Duodenal mucosa (tissue), 2 donors: ENCODE data around the gene AFF3.

Source experiments
- H3K27ac ChIP-seq: one replicate; pipeline ENCODE4 v1.7.0; 2013; ENCODE audit warnings: low read depth, low read length
- H3K27me3 ChIP-seq, 2 donors: one replicate each; pipeline ENCODE4 v1.7.0; 2013; ENCODE audit warnings: low read length in 2 of 2, control low read depth in 1 of 2; ENCODE audit not compliant: insufficient read depth in 2 of 2, control insufficient read depth in 1 of 2
- H3K36me3 ChIP-seq, 2 donors: one replicate each; pipeline ENCODE4 v1.7.0; 2013; ENCODE audit warnings: low read length in 2 of 2, control low read depth in 1 of 2; ENCODE audit not compliant: insufficient read depth in 2 of 2, control insufficient read depth in 1 of 2
- H3K4me1 ChIP-seq, 2 donors: one replicate each; pipeline ENCODE4 v1.7.0; 2013; ENCODE audit warnings: low read length in 2 of 2, control low read depth in 1 of 2; ENCODE audit not compliant: insufficient read depth in 2 of 2, control insufficient read depth in 1 of 2
- H3K4me3 ChIP-seq, 2 donors: one replicate each; pipeline ENCODE4 v1.7.0; 2013; ENCODE audit warnings: low read length in 2 of 2, low read depth in 1 of 2
- H3K9ac ChIP-seq, 2 donors: one replicate each; pipeline ENCODE4 v1.7.0; 2013; ENCODE audit warnings: low read length in 2 of 2, low read depth in 1 of 2
- H3K9me3 ChIP-seq, 2 donors: one replicate each; pipeline ENCODE4 v1.7.0; 2013; ENCODE audit warnings: low read length in 2 of 2, control low read depth in 1 of 2; ENCODE audit not compliant: control insufficient read depth in 1 of 2

AFF3 gene

DNA sequence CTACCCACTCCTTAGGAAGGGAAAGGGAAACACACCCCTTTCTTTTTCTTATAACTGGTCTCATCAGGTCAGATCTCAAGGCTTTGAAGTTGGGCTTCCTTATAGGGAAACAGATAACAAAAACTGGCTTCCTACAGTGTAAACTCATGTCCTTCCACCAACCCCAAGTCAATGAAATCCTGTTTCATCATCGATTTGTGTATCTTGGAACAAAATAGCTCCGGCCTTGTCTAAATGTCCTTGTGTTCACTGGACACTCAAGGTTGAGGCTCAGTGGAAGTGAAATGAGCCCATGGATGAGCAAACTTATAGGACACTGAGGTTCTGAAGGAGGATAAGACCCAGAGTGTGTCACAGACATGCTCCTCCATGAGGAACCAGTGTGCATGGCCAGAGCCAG is 496.4 kb downstream of the AFF3 start:
- H3K27me3 ChIP-seq = no peaks in the 10 kb centered on the region
- no peaks in the 10 kb centered on the region for H3K36me3 ChIP-seq
- H3K9me3 ChIP-seq = no peaks in the 10 kb centered on the region
- H3K4me1 ChIP-seq = no peaks in the 10 kb centered on the region
- no peak overlapping the region for H3K4me3 ChIP-seq
- no peak overlapping the region for H3K9ac ChIP-seq
- no peak overlapping the region for H3K27ac ChIP-seq

DNA sequence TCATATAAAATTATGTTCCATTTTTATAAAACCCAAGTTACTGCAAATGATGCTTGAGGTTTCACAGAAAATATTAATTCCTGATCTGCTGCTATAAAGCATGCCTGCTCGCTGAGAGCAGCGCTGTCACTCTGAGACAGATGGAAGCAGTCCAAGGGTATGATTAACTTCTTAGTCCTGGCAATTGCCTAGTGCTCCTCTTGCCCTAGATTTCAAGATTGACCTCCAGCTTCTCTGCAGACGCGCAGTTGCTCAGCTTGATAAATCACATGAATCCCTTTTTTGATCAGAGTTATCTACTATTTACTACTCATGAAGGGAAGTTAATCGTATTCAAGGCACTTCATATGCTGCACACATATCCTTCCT is 498.0 kb downstream of the AFF3 start:
- Histone ChIP-seq H3K4me1 (no peaks in the 10 kb centered on the region), H3K9ac (no peak overlapping the region), H3K27me3 (no peaks in the 10 kb centered on the region), H3K27ac (no peak overlapping the region), H3K36me3 (no peaks in the 10 kb centered on the region), H3K4me3 (no peak overlapping the region), H3K9me3 (no peaks in the 10 kb centered on the region)

DNA sequence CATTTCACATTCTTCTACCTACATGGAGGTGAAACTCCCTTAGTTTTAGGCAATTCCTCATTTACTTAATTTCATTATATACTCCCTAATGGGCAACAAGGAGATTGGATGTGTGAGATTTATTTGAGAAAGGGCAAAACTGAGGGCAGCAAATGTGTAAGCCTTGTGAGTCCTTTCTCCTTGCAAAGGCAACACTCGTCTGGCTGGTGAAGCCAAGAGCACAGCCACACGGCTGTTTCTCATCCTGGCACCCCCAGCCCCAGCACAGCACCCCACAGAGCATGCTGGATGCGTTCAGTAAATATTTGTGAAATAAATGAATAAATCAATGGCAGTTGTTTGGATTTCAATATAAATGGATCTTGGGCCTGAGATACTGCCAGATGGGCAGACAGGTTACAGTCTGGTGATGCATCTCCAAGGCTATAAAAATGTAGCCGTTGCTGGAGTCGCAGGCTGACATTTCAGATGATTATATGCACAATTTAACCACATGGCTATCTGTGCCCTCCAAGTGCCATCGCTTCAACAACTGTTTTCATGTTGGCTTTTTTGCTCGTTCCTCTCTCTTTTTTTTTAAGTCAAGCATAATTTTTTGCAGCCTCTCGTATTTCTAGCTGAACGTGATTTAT is 498.5 kb downstream of the AFF3 start:
- H3K4me1 ChIP-seq = no peaks in the 10 kb centered on the region
- H3K9ac ChIP-seq = no peak overlapping the region
- H3K36me3 ChIP-seq = no peaks in the 10 kb centered on the region
- H3K4me3 ChIP-seq = no peak overlapping the region
- no peak overlapping the region for H3K27ac ChIP-seq
- no peaks in the 10 kb centered on the region for H3K27me3 ChIP-seq
- H3K9me3 ChIP-seq = no peaks in the 10 kb centered on the region

DNA sequence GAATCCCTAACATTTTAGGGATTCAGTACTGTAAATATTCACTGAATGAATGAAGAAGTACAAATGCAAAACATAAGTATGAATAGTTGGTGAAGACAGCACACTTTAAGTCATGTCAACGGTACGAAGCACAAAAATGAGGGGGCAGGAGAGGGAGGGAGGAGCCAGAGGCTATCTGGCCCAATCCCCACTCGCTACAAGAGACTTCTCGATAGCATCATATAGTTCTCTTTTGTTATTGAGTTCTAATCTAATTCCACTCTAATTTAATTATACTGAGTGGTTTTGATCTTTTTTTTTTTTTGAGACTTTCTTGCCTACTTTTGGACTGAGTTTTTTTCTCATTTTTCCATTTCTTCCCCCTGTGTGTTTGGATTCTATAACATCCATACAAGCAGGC is 500.4 kb downstream of the AFF3 start:
- Histone ChIP-seq H3K27me3 (no peaks in the 10 kb centered on the region), H3K9me3 (no peaks in the 10 kb centered on the region), H3K27ac (no peak overlapping the region), H3K4me1 (no peaks in the 10 kb centered on the region), H3K4me3 (no peak overlapping the region), H3K36me3 (no peaks in the 10 kb centered on the region), H3K9ac (no peak overlapping the region)

DNA sequence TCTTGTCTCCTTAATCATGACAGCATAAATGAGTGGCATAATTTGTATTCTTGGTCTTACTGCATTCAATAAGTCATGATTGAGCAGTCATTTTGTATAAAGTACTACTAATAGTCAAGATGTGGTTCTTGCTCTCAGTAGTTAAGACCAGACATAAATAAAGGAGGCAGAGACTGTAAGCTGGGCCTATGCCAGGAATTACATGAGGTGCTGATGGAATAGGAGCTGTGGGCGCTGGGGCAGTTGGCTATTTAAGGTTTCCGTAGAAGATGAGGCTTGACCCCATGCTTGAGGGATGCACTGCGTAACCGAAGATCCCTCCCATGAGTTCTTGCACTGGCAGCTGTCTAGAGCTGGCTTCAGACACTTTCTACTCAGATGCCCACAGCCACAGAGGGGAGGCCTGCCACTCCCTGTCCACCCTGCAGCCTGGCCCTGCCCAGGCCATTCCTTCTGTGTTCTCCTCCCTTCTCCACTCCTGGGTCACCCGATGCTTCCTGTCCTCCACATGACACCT is 501.7 kb downstream of the AFF3 start:
- Histone ChIP-seq H3K9me3 (no peaks in the 10 kb centered on the region), H3K27ac (no peak overlapping the region), H3K4me3 (no peak overlapping the region), H3K9ac (no peak overlapping the region), H3K27me3 (no peaks in the 10 kb centered on the region), H3K4me1 (no peaks in the 10 kb centered on the region), H3K36me3 (no peaks in the 10 kb centered on the region)

DNA sequence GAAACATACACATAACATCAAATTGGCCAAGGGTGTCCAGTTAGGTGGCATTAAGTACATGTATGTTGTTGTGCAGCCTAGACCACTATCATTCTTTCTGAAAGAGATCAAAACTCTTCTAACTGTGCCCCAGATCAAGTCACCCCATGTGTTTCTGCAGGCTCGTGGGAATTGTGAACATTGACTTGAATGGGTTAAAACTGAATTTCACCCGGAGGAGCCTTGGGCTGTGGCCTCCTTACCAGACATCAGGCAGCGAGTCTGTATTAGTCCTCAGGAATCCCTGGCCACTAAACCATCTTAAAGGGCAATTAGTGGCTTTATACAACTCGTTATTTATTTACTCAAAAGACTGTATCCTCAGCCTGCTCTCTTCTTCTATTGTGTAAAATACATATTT is 503.6 kb downstream of the AFF3 start:
- Histone ChIP-seq H3K27me3 (no peaks in the 10 kb centered on the region), H3K9me3 (no peaks in the 10 kb centered on the region), H3K27ac (no peak overlapping the region), H3K9ac (no peak overlapping the region), H3K4me1 (no peaks in the 10 kb centered on the region), H3K36me3 (no peaks in the 10 kb centered on the region), H3K4me3 (no peak overlapping the region)

DNA sequence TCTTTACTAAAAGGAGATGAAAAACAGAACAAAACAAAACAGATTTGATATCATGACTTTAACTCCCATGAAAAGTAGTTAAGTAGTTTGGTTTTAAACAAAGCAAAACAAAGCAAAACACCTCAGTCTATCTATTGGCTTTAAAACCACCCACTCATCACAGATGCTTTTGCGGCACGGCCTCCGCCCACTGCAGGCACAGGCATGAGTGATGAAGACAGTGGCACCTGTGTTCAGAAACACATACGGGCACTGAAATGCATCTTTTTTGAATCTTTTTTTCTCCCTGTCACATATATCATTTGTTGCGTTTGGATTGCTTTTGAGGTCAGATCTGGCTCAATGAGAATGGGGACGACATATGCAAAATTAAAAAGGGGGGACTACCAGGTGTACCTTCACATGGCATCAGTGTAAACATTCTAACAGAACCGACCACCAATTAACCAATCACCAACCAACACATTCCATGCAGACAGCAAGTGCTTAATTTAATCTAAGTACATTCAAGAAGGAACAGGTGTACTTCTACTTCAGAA is 505.2 kb downstream of the AFF3 start:
- Histone ChIP-seq H3K9ac (no peak overlapping the region), H3K36me3 (no peaks in the 10 kb centered on the region), H3K27me3 (no peaks in the 10 kb centered on the region), H3K4me3 (no peak overlapping the region), H3K9me3 (no peaks in the 10 kb centered on the region), H3K27ac (no peak overlapping the region), H3K4me1 (no peaks in the 10 kb centered on the region)

DNA sequence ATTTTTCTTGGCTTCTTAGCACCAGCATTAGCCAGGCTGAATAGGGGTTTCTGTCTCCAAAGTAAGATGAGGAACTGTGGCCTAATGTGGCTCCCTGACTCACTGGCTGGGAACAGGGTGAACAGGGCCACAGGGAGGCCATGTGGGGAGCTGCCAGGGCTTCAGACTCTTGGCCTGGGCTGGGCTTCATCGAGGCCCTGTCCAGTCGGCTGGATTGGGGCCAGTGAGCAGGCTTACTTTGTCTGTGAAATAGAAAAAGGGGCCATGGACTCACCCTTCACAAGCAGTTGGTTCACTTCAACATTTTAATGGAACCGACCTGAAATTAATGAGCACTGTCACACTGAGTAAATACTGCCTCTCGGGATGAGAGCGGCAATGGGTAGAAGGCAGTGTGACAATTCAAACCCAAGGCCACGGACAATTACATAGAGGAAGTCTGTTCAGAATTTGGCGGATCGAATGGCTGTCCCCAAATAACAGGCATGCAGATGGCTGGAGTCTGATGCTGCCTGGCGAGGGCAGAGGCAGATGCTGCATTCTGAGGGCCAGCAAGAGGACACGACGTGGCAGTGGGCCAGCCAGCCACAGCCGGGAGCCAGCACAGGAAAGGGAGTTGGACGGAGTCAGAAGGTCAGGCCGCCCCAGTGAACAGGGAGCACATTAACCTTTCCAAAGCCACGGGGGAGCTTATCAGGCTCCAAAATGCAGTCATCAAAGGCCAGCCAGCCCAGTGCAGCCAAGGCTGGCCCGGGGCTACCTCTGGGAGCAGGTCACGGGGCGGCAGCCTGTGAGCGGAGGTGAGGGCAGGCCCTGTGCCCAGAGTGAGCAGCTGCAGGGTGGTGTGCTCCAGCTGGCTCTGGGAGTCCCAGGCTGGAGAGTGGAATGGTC is 506.0 kb downstream of the AFF3 start:
- H3K4me3 ChIP-seq = no peak overlapping the region
- no peak overlapping the region for H3K9ac ChIP-seq

DNA sequence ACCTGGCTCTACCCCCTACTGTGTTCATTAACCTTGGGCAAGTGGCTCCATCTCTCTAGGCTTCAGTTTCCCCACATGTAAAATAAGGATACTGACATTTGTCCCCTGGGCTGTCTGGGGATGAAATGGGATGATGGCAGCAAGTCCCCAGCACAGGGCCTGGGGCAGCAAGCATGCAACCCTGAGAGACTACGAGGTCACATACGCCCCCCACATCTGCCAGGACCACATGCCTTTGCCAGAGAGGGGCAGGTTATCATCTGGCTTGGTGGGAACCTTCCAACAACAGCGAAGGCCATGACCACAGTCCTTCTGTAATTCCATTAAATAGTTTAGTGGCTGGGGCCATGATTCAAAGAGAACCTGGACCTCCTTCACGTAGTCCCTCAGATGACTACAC is 506.7 kb downstream of the AFF3 start:
- H3K36me3 ChIP-seq = no peaks in the 10 kb centered on the region
- H3K4me1 ChIP-seq = no peaks in the 10 kb centered on the region
- no peak overlapping the region for H3K9ac ChIP-seq
- H3K9me3 ChIP-seq = no peaks in the 10 kb centered on the region
- H3K27ac ChIP-seq = no peak overlapping the region
- H3K4me3 ChIP-seq = no peak overlapping the region
- no peaks in the 10 kb centered on the region for H3K27me3 ChIP-seq

More for the DNA sequence above, 506.0 kb downstream of the AFF3 start:
- no peak overlapping the region for H3K27ac ChIP-seq
- H3K4me1 ChIP-seq = no peaks in the 10 kb centered on the region
- no peaks in the 10 kb centered on the region for H3K27me3 ChIP-seq
- H3K36me3 ChIP-seq = no peaks in the 10 kb centered on the region
- H3K9me3 ChIP-seq = no peaks in the 10 kb centered on the region

DNA sequence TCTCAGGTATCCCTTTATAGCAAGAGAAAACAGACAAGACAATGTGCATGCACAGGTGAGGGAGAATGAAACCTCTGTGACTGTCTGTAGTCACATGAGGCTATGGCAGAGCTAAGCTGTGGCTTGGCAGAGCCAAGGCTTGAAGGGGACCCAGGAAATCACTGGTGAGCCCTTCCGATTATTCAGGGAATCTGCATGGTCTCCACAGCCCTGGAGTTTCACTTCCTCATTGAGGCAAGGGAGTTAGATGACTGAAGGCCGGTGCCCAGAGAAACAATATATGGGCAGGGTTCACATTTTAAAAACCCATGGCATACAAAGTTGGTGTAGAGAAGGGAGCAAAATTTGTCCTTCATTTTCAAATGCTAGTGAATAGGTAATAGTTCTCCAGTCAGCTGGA is 508.2 kb downstream of the AFF3 start:
- Histone ChIP-seq H3K9ac (no peak overlapping the region), H3K4me3 (no peak overlapping the region), H3K27ac (no peak overlapping the region)

More for the DNA sequence above, 508.2 kb downstream of the AFF3 start:
- H3K36me3 ChIP-seq = no peaks in the 10 kb centered on the region
- H3K27me3 ChIP-seq = no peaks in the 10 kb centered on the region
- no peaks in the 10 kb centered on the region for H3K9me3 ChIP-seq
- no peaks in the 10 kb centered on the region for H3K4me1 ChIP-seq
